22Rv1 (cell line): ENCODE measurements around the gene PPP3CA.

ENCODE experiments used
- H3K27ac ChIP-seq: fragments of 450-650 bp; 2 replicates; pipeline ENCODE4 v1.5.1; 2017
- ZFX ChIP-seq: fragments of 450-650 bp; IDR thresholded peaks from 2 replicates; pipeline ENCODE4 v1.6.1; 2017; ENCODE audit warnings: antibody characterized with exemption, borderline replicate concordance
- TF ChIP-seq, protein P1 (sequence below): fragments of 450-650 bp; IDR thresholded peaks from 2 replicates; pipeline ENCODE4 v1.5.1; 2017; ENCODE audit warnings: mild to moderate bottlenecking

The PPP3CA gene

GRCh38 chr4:100981447-100982204 is 365.7 kb downstream of the PPP3CA start:
- TF ChIP-seq, protein P1, sequence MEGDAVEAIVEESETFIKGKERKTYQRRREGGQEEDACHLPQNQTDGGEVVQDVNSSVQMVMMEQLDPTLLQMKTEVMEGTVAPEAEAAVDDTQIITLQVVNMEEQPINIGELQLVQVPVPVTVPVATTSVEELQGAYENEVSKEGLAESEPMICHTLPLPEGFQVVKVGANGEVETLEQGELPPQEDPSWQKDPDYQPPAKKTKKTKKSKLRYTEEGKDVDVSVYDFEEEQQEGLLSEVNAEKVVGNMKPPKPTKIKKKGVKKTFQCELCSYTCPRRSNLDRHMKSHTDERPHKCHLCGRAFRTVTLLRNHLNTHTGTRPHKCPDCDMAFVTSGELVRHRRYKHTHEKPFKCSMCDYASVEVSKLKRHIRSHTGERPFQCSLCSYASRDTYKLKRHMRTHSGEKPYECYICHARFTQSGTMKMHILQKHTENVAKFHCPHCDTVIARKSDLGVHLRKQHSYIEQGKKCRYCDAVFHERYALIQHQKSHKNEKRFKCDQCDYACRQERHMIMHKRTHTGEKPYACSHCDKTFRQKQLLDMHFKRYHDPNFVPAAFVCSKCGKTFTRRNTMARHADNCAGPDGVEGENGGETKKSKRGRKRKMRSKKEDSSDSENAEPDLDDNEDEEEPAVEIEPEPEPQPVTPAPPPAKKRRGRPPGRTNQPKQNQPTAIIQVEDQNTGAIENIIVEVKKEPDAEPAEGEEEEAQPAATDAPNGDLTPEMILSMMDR = no peak
- no peak for TF ChIP-seq ZFX
- peak overlapping the region; percentile 14; the same call in 1 of the 2 replicates for H3K27ac ChIP-seq

- TF ChIP-seq, protein P1 = no peak
- TF ChIP-seq ZFX = no peak
- no peak overlapping the region for H3K27ac ChIP-seq
Measured at GRCh38 chr4:100979736-100980135, 367.6 kb downstream of the PPP3CA start.

DNA sequence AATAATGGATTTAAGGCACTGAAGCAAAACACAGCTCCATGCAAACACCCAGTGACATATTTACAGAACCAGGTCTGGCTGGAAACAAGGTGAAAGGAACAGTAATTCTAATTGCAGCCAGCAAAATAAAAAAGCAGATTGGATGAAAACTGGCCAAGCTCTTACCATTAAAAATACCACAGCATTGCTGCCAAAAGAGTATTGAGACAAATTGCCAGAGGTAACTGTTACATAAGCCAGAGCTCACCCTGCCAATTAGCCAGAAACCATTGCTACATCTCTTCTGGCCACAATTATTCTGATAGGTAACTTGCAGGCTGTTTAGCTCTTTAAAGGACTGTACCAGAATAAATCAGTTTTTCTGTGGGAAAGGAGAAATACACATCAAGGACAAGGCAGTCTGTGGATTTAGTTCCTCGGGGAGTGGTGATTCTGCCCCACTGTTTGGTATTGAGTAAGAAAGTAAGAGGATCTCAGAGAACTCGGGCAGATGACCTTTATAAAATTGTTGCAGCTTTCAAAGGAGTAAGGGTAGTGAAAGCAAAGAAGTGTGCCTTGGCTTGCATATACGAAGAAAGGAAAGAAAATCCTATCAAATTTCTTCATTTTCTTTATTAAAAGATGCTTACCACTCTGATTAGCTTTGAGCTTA is 369.5 kb downstream of the PPP3CA start:
- TF ChIP-seq, protein P1 = no peak
- TF ChIP-seq ZFX = no peak
- no peak overlapping the region for H3K27ac ChIP-seq

DNA sequence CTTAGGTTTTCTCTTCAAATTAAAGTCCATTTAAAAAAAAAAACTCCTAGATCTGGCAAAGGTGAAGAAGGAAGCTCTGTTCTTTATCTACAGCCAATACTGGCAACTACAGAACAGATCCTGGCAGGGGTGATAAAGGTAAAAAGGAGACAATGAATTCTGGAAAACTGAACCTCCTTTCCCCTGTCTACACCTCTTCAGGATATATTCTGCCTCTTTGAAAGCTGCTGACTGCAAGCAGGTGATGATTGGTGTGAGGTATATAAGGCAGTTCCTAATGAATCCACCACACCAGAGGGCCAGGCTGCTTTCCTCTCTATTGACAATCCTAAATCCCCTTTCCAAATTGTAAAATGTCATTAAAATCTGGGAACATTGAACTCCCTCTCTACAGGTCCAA is 370.1 kb downstream of the PPP3CA start:
- TF ChIP-seq, protein P1 = no peak
- TF ChIP-seq ZFX = no peak

More for the DNA sequence above, 370.1 kb downstream of the PPP3CA start:
- no peak overlapping the region for H3K27ac ChIP-seq
